ENCODE data around the gene KHDC3L. TPM values are rescaled to one million over a fixed set of nuclear protein-coding genes. Genes with fewer than 3 reads are reported as not detected.

The KHDC3L gene
- total RNA-seq, 2 experiments from 2014 or later, result not detected

- Histone ChIP-seq H3K36me3 (ENCODE audit: insufficient read depth, low read length) (no peaks in the 10 kb centered on the region), H3K9me3 (ENCODE audit: low read length) (no peaks in the 10 kb centered on the region), H3K4me2 (ENCODE audit: low read length) (no peak within 1 kb of the TSS), H3K4me3 (ENCODE audit: low read depth, low read length, poor library complexity, severe bottlenecking) (no peak within 1 kb of the TSS), H3K9me2 (ENCODE audit: insufficient read depth, low read length) (no peaks in the 10 kb centered on the region), H3K27ac (ENCODE audit: low read depth, low read length, poor library complexity, severe bottlenecking) (no peak within 1 kb of the TSS), H2AFZ (ENCODE audit: low read length) (no peak within 1 kb of the TSS), H3K79me2 (ENCODE audit: insufficient read depth, low read depth, low read length) (no peaks in the 10 kb centered on the region), H3K4me1 (ENCODE audit: insufficient read depth, low read length, poor library complexity, severe bottlenecking) (no peaks in the 10 kb centered on the region), H4K20me1 (ENCODE audit: insufficient read depth, low read length) (no peaks in the 10 kb centered on the region)
- no peak for TF ChIP-seq EZH2phosphoT487 (IDR thresholded peaks at IDR 0.05; ENCODE audit: borderline replicate concordance, low read depth, low read length)
- TF ChIP-seq CTCF (conservative IDR thresholded peaks at IDR 0.05; ENCODE audit: low read length), result no peak
- no peak for DNase-seq (ENCODE audit: low spot score)
- ChIA-PET CTCF (ENCODE audit: unreplicated experiment) (no interaction called here), POLR2A (no interaction called here)
- BruUV-seq (replicated peaks), result no TSS peak
- intact Hi-C loops (cut with micrococcal nuclease; ENCODE audit: unreplicated experiment), result no loop called here
These were observed 8.5 kb upstream of the KHDC3L start, which contains the start of gene DPPA5 for GRCh38 chr6:73353636-73354593. TSS of gene DPPA5 (minus strand) at chr6:73354276. CDS start at chr6:73354225, 51 bp downstream.

- no peaks in the 10 kb centered on the region for H3K36me3 ChIP-seq (ENCODE audit: insufficient read depth, low read length)
- H3K4me3 ChIP-seq (ENCODE audit: low read depth, low read length, poor library complexity, severe bottlenecking), result no peak overlapping the region
- DNase-seq (ENCODE audit: low spot score), result no peak
- no peaks in the 10 kb centered on the region for H3K9me2 ChIP-seq (ENCODE audit: insufficient read depth, low read length)
- no peaks in the 10 kb centered on the region for H3K79me2 ChIP-seq (ENCODE audit: insufficient read depth, low read depth, low read length)
- intact Hi-C loops (cut with micrococcal nuclease; ENCODE audit: unreplicated experiment), result no loop called here
- H3K4me1 ChIP-seq (ENCODE audit: insufficient read depth, low read length, poor library complexity, severe bottlenecking), result no peaks in the 10 kb centered on the region
- no peak overlapping the region for H2AFZ ChIP-seq (ENCODE audit: low read length)
- POLR2A ChIA-PET, result no interaction called here
- TF ChIP-seq EZH2phosphoT487 (IDR thresholded peaks at IDR 0.05; ENCODE audit: borderline replicate concordance, low read depth, low read length), result no peak
- no peak for TF ChIP-seq CTCF (conservative IDR thresholded peaks at IDR 0.05; ENCODE audit: low read length)
- no peak overlapping the region for H3K27ac ChIP-seq (ENCODE audit: low read depth, low read length, poor library complexity, severe bottlenecking)
- no TSS peak for BruUV-seq (replicated peaks)
- H3K4me2 ChIP-seq (ENCODE audit: low read length), result no peak overlapping the region
- no peaks in the 10 kb centered on the region for H4K20me1 ChIP-seq (ENCODE audit: insufficient read depth, low read length)
- H3K9me3 ChIP-seq (ENCODE audit: low read length), result no peaks in the 10 kb centered on the region
- CTCF ChIA-PET (ENCODE audit: unreplicated experiment), result no interaction called here
These were observed 545 bp downstream of the KHDC3L start for GRCh38 chr6:73362869-73363536.

GRCh38 chr6:73363537-73363875 is 1.0 kb downstream of the KHDC3L start:
- no peak for TF ChIP-seq EZH2phosphoT487 (IDR thresholded peaks at IDR 0.05; ENCODE audit: borderline replicate concordance, low read depth, low read length)
- TF ChIP-seq CTCF (conservative IDR thresholded peaks at IDR 0.05; ENCODE audit: low read length), result no peak
- DNase-seq (ENCODE audit: low spot score), result no peak
- no peaks in the 10 kb centered on the region for H3K9me2 ChIP-seq (ENCODE audit: insufficient read depth, low read length)
- intact Hi-C loops (cut with micrococcal nuclease; ENCODE audit: unreplicated experiment), result no loop called here
- H3K36me3 ChIP-seq (ENCODE audit: insufficient read depth, low read length), result no peaks in the 10 kb centered on the region
- BruUV-seq (replicated peaks), result no TSS peak
- no peak overlapping the region for H3K27ac ChIP-seq (ENCODE audit: low read depth, low read length, poor library complexity, severe bottlenecking)
- H3K4me2 ChIP-seq (ENCODE audit: low read length), result no peak overlapping the region
- POLR2A ChIA-PET, result no interaction called here
- no peak overlapping the region for H2AFZ ChIP-seq (ENCODE audit: low read length)
- CTCF ChIA-PET (ENCODE audit: unreplicated experiment), result no interaction called here
- no peaks in the 10 kb centered on the region for H3K9me3 ChIP-seq (ENCODE audit: low read length)
- H3K4me1 ChIP-seq (ENCODE audit: insufficient read depth, low read length, poor library complexity, severe bottlenecking), result no peaks in the 10 kb centered on the region
- no peaks in the 10 kb centered on the region for H4K20me1 ChIP-seq (ENCODE audit: insufficient read depth, low read length)
- H3K4me3 ChIP-seq (ENCODE audit: low read depth, low read length, poor library complexity, severe bottlenecking), result no peak overlapping the region
- no peaks in the 10 kb centered on the region for H3K79me2 ChIP-seq (ENCODE audit: insufficient read depth, low read depth, low read length)
